Lower leg skin (tissue), 4 donors: ENCODE data around the gene MOB1A. TPM values are rescaled to one million over a fixed set of nuclear protein-coding genes. Genes with fewer than 3 reads are reported as not detected.
"Not testable (repeated sequence)": the region's sequence is repeated elsewhere in the genome, so short reads cannot be mapped to it uniquely, and the experiment has no call there.

Experiments
- DNase-seq, 2 donors: peaks; one replicate each; pipeline ENCODE4 v3.0.0-alpha.2; 2019; ENCODE audit warnings: low spot score in 2 of 2
- H3K4me3 ChIP-seq: fragments of 200-600 bp; sonication (generic); 2 replicates; pipeline ENCODE4 v1.5.1; 2017; ENCODE audit warnings: mild to moderate bottlenecking, low read depth; ENCODE audit not compliant: poor library complexity, severe bottlenecking
- POLR2A ChIP-seq, 2 donors: fragments of 450-650 bp; IDR thresholded peaks; one replicate each; pipeline ENCODE4 v1.6.1; 2016 to 2017; ENCODE audit warnings: antibody characterized with exemption in 2 of 2, mild to moderate bottlenecking in 1 of 2, moderate library complexity in 1 of 2
- WGBS, 2 donors: methylation state at CpG; one replicate each; pipeline ENCODE4 v1.1.5; 2018; 5-methylcytosine and 5-hydroxymethylcytosine counted together
- intact Hi-C: fragments of 100-400 bp; cut with DNase I; formaldehyde crosslinking; loops from one replicate; pipeline ENCODE4 v1.15.0; 2023; ENCODE audit warnings: low total_unique reads
- total RNA-seq, 4 donors: library from RNA; depleted of rRNA; stranded (reverse); fragments of >200 nt; gene quantifications; one replicate each; pipeline ENCODE4 v1.1.0, GENCODE V29; 2016
- TF ChIP-seq, protein P1 (sequence below), 3 donors: fragments of 450-650 bp; IDR thresholded peaks; one replicate each; pipeline ENCODE4 v1.5.1; 2016; ENCODE audit warnings: antibody characterized with exemption in 3 of 3, mild to moderate bottlenecking in 3 of 3, moderate library complexity in 2 of 3

MOB1A gene
- total RNA-seq, 4 donors from 2014 or later, result 62.7 to 90.8 (median 76.6) TPM

DNA sequence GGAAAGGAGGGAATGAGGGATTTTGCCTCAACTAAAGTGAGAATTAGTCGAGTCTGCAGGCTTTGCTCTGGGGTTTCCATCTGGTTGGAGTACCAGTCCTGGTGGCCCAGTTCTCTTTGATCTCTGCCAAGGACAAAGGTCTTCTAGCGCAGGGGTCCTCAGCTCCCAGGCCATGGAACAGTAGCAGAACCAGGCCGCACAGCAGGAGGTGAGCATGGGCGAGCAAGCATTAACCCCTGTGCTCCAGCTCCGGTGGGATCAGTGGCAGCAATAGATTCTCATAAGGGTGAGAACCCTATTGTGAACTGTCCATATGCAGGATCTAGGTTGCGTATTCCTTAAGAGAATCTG, 43.6 kb upstream of the MOB1A start:
- H3K4me3 ChIP-seq, result no peak overlapping the region
- DNase-seq, result no peak
- 94 to 95% methylated on average over 6 of the region's 6 CpGs for WGBS, 2 donors
- intact Hi-C loops, result no loop called here
- no peak for TF ChIP-seq POLR2A (IDR thresholded peaks at IDR 0.05)
- TF ChIP-seq, protein P1, sequence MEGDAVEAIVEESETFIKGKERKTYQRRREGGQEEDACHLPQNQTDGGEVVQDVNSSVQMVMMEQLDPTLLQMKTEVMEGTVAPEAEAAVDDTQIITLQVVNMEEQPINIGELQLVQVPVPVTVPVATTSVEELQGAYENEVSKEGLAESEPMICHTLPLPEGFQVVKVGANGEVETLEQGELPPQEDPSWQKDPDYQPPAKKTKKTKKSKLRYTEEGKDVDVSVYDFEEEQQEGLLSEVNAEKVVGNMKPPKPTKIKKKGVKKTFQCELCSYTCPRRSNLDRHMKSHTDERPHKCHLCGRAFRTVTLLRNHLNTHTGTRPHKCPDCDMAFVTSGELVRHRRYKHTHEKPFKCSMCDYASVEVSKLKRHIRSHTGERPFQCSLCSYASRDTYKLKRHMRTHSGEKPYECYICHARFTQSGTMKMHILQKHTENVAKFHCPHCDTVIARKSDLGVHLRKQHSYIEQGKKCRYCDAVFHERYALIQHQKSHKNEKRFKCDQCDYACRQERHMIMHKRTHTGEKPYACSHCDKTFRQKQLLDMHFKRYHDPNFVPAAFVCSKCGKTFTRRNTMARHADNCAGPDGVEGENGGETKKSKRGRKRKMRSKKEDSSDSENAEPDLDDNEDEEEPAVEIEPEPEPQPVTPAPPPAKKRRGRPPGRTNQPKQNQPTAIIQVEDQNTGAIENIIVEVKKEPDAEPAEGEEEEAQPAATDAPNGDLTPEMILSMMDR (IDR thresholded peaks at IDR 0.05), result no peak

DNA sequence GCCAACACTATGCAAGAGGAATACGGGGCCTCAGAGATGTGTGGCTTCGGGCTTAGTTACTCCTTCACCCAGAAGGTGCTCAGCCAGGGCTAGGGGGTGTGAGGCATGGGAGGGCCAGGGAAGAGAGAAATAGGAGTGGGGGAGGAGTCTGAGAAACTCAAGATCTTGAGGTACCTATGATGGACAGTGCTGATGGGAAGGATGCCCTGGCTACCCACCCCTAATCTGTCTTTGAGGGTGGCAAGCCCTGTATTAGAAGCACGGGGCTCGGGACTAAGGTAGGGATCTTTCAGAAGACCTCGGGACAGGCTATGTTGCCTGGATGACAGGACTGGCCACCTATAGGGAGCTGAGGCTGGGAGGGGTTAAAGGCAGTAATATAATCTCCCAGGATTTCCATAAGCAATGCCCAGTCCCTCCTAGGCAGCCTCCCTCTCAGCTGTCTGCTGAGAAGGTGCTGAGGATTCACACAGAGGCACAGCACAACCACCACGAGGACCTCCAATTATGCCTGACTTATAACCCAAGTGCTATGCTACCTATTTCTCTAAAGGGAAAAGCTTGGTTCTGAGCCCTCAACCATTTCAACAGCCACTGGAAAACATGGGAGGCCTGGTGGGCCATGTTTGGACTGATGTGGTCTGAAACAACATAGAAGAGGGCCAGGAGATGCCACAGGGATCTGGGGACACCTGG, 43.1 kb upstream of the MOB1A start:
- H3K4me3 ChIP-seq, result no peak overlapping the region
- intact Hi-C loops, result no loop called here
- 92 to 96% methylated on average over 6 of the region's 6 CpGs for WGBS, 2 donors
- TF ChIP-seq POLR2A (IDR thresholded peaks at IDR 0.05), result no peak
- TF ChIP-seq, protein P1 (IDR thresholded peaks at IDR 0.05), result no peak
- DNase-seq, result no peak

DNA sequence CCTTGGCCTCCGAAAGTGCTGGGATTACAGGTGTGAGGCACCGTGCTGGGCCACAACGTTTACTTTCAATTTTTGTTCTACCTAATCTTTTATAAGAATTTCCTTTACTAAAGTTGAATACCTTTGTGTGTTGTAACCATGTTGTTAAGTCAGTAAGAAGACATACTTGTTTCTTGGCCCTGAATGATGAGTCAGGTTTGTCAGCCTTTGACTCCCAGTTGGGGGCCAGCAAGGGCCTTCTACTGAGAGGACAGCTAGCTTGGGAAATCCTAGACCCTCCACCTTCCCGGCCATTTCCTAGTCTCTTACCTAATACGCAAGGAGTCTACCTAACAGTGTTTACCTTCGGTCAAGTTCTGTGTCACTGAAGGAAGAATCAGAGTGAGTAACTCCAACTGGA, 42.4 kb upstream of the MOB1A start:
- H3K4me3 ChIP-seq, result no peak overlapping the region
- DNase-seq, result no peak
- 95 to 98% methylated on average over 6 of the region's 6 CpGs for WGBS, 2 donors
- TF ChIP-seq, protein P1 (IDR thresholded peaks at IDR 0.05), result no peak
- no peak for TF ChIP-seq POLR2A (IDR thresholded peaks at IDR 0.05)
- intact Hi-C loops, result no loop called here

DNA sequence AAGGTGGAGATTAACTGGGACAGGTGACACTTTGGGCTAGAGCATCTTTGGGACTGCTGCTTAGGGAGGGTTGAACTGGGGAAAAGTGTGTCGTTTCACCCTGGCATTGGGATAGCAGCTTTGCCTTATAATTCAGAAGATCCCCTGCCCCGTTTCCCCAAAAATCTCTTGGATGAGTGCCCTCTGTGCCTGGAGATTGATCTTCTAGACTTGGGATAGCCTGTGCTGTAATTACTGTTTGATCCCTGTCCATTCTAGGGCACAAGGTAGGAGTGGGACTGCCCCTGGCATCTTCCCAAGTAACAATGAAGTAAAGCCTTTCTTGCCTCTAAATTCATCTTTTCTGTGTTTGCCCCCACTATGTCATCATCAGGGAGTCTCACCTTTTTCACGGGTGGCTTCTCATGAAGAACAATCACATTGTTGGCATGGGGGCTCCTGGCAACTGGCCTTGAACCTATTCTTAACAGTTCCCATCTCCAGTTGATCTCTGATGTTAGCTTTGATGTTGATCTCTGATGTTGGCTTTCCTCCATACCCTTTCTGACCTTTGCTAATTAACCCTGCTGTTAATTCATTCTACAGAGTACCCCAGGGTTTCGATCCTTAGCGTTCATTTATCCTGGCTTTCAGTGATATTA, 41.3 kb upstream of the MOB1A start:
- TF ChIP-seq, protein P1 (IDR thresholded peaks at IDR 0.05), result no peak
- no peak for TF ChIP-seq POLR2A (IDR thresholded peaks at IDR 0.05)
- no peak overlapping the region for H3K4me3 ChIP-seq
- 89 to 94% methylated on average over 5 of the region's 5 CpGs for WGBS, 2 donors
- intact Hi-C loops, result no loop called here
- no peak for DNase-seq

DNA sequence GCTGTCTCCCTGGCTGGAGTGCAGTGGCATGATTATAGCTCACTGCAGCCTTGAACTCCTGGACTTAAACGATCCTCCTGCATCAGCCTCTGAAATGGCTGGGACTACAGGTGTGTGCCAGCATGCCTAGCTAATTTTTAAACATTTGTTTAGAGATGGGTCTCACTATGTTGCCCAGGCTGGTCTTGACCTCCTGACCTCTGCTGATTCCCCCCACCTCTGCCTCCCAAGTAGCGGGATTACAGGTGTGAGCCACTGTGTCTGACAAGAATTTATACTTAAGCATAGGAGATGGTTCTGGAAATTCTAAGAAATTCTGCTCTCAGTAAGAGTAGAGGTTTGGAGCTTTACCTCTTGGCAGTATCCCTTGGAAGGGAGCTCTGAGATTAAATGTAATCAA, 38.0 kb upstream of the MOB1A start:
- 81 to 98% methylated on average over 2 of the region's 2 CpGs for WGBS, 2 donors
- TF ChIP-seq POLR2A (IDR thresholded peaks at IDR 0.05), result no peak
- TF ChIP-seq, protein P1 (IDR thresholded peaks at IDR 0.05), result no peak
- no peak overlapping the region for H3K4me3 ChIP-seq
- intact Hi-C loops, result no loop called here
- DNase-seq, result no peak

DNA sequence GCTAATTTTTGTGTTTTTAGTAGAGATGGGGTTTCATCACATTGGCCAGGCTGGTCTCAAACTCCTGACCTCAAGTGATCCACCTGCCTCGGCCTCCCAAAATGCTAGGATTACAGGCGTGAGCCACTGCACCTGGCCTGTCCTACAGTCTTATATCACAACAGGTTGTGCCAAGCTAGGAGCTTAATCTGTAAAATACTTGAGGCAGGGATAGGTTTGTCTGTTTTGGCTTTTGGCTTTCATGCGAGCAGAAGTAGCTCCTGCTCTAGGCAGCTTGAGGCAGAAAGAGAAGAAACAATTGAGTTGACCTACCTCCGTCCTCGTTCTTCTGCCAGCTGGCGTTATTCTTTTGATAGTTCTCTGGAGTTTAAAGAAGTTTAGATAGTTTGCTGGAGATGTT, 37.1 kb upstream of the MOB1A start:
- DNase-seq, intact Hi-C loops, H3K4me3 ChIP-seq: not testable (repeated sequence)
- WGBS, 2 donors, result 92 to 94% methylated on average over 6 of the region's 6 CpGs
